T1000 (cell line): ENCODE measurements around the gene SCART1.
"Not testable (repeated sequence)": the region's sequence is repeated elsewhere in the genome, so short reads cannot be mapped to it uniquely, and the experiment has no call there.

ENCODE experiments used
- DNase-seq: peaks from one replicate; lab custom pipeline; 2025; ENCODE audit warnings: mixed read lengths; lab: John Stamatoyannopoulos, UW

Gene SCART1

DNA sequence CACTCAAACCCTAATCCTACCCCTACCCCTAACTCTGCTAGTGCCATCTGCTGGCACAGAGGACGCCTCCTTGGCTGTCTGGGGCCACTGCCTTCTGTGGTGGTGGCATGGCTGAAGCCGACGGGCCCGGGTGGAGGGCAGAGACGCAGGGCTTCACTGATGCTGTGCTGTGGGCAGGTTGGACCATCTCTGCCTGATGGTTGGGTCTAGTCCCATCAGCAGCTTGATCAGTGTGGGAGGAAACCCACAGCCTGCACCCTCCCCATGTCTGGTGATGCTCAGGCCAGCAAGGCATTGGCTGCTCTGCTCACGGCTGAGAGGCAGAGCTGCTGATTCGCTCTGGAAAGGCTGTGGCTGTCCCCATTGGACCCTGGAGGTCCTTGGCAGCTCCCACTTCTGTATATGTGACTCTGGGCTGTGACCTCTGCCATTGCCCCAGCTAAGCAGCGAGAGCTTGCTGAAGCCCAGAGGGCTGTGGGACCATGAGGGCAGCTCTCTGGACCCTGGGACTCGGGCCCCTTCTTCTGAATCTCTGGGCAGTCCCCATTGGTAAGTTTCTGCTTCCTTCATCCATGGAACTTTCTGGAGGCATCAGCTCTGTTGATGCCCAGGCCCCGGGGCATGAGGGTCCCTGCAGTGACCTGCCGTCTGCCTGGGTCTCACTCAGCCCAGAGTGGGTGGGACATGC, at the start of gene SCART1:
SCART1 (plus strand) TSS at position 430 of the 688 bp plus-strand sequence; CDS start at position 483, 53 bp downstream.
- no peak for DNase-seq

DNA sequence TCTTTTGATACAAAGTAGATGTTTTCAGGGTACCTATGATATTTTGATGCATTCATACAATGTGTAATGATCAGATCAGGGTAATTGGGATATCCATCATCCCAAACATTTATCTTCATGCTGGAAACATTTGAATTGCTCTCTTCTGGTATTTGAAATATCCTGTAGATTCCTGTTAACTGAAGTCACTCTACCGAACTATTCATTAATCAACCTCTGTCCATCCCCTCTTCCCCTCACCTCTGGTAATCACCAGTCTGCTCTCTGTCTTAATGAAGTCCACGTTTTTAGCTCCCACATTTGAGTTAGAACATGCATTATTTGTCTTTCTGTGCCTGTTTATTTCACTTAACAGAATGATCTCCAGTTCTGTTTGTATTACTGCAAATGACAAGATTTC, 48.5 kb upstream of the SCART1 start:
- no peak for DNase-seq

- DNase-seq: no peak
Observed at GRCh38 chr10:133405844-133406527, 47.8 kb upstream of the SCART1 start.

GRCh38 chr10:133411523-133412380, 42.0 kb upstream of the SCART1 start:
- no peak for DNase-seq

DNA sequence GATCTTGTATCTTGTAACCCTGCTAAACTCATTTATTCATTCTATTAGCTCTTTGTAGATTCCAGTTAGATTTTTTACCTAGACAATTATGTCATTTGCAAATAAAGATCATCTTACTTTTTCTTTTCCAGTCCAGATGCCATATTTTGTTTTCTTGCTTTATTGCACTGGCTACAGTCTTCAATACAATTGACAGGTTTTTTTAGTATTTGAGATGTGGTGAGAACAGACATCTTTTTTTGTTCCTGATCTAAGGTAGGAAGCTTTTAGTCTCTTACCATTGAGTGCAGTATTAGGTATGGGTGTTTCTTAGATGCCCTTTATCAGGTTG, 41.4 kb upstream of the SCART1 start:
- DNase-seq: no peak

GRCh38 chr10:133414401-133414800, 39.3 kb upstream of the SCART1 start:
- DNase-seq: not testable (repeated sequence)

- DNase-seq: no peak
Observed at GRCh38 chr10:133415752-133416151, 38.0 kb upstream of the SCART1 start.

DNA sequence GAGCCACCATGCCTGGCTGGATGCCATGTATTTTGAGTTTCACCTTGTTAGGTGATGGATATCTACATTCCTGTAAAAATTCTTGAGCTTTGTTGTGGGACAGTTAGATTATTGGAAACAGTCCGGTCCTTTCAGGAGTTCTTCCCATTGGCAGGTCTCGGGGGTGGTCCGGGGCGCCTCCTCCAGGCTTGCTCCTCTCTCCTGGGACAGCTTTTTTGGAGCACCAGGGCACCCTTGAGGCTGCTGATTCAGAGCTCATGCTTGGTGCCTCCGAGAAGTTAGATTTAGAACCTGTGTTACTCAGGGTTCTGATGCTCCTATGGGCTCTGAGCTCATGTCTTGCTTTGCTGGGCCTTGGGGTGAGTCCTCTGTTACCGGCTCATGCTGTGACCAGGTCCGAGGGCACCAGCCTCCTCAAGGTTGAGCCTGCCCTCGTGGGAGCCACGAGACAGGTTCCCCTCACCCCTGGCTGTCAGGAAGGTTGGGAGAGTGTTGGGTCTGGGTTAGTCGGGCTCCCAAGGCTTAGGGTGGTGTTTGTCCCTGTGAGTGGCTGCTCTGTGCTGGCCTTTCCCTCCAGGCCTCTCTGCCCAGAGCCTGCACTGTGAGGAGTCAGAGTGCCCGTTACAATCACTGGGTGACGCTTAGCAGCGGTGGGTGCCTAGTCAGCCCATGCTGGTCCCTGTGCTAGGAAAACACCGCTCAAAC, 35.3 kb upstream of the SCART1 start:
- DNase-seq: no peak

GRCh38 chr10:133419211-133419950, 34.4 kb upstream of the SCART1 start:
- no peak for DNase-seq

DNA sequence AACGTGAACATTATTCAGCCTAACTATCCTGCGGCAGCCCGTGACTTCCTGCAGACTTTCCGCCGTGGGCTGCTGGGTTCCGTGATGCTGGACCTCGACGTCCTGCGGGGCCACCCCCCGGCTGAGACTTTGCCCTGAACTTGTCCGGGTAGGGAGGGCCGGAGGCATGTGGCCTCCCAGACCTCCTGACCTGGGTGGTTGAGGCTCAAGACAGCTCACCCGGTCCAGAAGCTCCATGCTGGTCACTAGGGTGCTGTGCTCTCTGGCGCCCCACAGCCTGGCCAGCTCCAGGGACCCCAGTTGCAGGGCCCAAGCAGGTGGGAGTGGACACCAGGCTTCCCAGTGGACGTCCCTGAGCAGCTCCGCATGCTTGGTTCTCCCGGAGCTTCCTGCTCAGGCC, 33.7 kb upstream of the SCART1 start:
- no peak for DNase-seq

GRCh38 chr10:133420579-133420978, 33.2 kb upstream of the SCART1 start:
- no peak for DNase-seq

DNA sequence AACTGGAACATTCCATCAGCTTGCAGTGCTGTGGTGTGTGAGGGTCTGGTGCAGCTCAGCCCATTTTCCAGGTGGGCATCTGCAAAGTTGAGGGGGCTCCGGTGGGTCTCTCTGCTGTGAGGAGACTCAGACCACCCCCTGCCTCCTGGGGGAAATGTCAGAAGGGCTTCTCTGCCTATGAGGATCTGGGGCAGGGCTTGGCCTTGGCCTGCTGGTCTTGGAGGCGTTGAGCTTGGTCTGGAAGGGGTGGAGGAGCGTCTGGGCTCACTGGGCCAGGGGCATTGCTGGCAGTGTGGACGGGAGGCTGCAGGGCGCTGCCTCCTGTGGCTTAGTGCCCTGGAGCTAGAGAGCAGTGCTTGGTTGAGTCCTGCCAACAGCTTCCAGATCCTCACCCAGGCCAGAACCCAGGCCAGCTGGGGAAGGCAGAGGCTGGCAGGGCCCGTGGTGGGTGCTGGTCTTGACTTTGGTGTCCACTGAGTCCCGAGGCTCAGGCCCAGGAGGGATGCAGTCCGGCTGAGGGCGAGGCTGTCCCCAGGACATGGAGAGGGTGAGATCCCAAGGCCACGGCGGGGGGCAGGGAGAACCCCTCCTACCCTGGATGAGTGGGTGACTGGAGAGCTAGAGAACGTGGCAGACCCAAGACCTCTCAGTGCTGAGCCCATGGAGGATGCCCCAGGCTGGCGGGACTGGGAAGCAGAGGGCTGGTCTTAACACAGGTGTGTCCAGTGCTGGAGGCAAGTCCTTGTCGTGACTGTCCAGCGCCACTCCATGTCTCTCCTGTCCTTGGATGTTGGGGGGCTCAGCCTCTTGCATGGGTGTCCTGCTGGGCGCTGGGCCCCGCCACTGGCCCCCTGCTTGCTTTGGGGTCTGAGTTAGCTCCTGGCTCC, 32.2 kb upstream of the SCART1 start:
- DNase-seq: no peak

GRCh38 chr10:133422223-133422806, 31.4 kb upstream of the SCART1 start:
- no peak for DNase-seq

- no peak for DNase-seq
Observed at GRCh38 chr10:133422807-133423771, 30.7 kb upstream of the SCART1 start.

DNA sequence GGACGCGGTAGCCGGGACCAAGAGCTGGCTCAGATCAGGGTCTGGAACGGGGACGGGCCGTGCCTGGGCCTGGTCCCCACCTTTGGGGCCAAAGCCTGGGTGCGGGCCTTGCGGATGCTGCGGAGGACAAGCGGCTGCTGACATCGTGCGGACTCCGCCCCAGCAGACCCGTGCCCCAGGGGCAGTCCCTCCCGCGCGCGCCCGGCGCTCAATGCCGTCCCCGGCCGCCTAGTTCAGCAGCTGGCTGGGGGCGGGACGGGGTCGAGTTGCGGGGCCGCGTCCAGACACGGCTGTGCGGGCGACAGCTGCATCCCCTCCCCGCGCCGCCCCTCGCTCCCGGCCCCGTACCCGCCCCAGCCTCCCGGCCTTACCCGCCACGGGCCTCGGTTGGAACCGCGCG, 29.6 kb upstream of the SCART1 start:
- not testable (repeated sequence) for DNase-seq

- DNase-seq: not testable (repeated sequence)
Observed at GRCh38 chr10:133424601-133425000, 29.1 kb upstream of the SCART1 start, which contains the start of gene SPRN. TSS of gene SPRN (minus strand) at chr10:133424625. CDS start at chr10:133423681, 944 bp downstream.

DNA sequence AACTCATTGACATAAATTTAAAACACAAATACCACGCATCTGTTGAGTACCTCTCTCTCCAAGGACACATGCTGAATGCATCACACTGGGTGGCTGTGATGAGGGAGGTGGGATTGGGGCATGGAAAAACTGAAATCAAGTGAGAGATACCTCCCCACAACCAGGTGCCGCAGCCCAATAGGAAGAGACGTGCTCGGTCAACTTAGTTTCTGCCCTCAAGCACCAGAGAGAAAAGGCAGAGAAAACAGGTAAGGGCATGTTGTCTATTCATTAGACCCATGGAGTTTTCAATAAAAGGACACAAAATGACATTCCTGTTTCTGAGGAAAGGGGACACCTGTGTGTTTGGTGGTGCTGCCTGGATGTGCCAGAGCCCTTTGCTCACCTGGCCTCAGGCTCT, 24.2 kb upstream of the SCART1 start:
- DNase-seq: not testable (repeated sequence)

DNA sequence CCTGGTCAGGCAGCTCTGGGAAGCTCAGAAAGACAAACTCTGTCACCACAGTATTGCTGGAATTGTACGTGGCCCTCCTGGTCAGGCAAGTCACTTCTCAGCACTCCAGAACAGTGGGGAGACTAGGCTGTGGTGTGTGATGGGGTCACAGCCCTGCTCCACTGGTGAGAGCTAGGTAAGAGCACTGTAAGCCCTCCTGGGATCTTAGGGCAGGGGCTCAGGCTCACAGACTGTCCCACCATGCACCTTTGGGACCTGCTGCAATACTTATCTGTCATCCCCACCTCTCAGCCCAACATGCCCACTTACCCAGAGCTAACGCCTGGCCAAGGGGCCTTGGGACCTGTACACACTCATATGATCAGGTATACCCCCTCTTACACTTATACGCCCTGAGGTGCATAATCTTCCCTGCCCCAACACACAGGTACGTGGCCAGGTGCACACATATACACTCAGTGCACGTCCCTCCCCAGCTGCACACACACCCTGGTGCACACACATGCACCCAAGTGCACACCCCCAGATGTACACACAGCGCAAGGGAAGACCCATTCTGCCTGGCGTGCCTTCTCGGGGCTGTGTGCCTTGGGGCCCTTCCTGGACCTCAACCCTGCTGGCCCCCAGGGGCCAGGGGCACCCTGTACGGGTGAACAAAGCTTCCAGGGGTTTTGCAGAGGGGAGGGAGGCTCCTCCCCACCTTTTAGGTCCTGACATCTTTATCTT, 21.7 kb upstream of the SCART1 start:
- DNase-seq: not testable (repeated sequence)
